H1 (cell line): ENCODE measurements around the gene PLA2G15. TPM values are rescaled to one million over a fixed set of nuclear protein-coding genes. Genes with fewer than 3 reads are reported as not detected.

Source experiments
- CBX8 ChIP-seq: fragments of 300-800, 300-1000 bp; sonication (generic); IDR thresholded peaks from 2 replicates; pipeline ENCODE4 v1.7.1; 2016; ENCODE audit warnings: low read depth, low read length, borderline replicate concordance
- CTBP2 ChIP-seq: IDR thresholded peaks from 2 replicates; pipeline ENCODE4 v1.7.0; 2011; ENCODE audit warnings: borderline replicate concordance, mild to moderate bottlenecking, moderate library complexity, mixed read lengths, low read length; ENCODE audit not compliant: insufficient read depth, insufficient read length
- EP300 ChIP-seq, 2 experiments: IDR thresholded peaks; 1 replicate in 1 of 2; 2 replicates in 1 of 2; pipeline ENCODE4 v1.6.1; 2011 to 2012; ENCODE audit warnings: low read depth in 2 of 2, low read length in 2 of 2, mild to moderate bottlenecking in 2 of 2, borderline replicate concordance in 1 of 2, inconsistent platforms in 1 of 2, moderate library complexity in 1 of 2
- HDAC2 ChIP-seq, 2 experiments: fragments of 300-600 bp in 1 of 2; sonication (generic) in 1 of 2; IDR thresholded peaks; 2 replicates each; pipeline ENCODE4 v1.6.1; 2011 to 2012; ENCODE audit warnings: low read depth in 2 of 2, low read length in 2 of 2, mild to moderate bottlenecking in 2 of 2, moderate library complexity in 2 of 2, borderline replicate concordance in 1 of 2, inconsistent platforms in 1 of 2
- NANOG ChIP-seq: IDR thresholded peaks from 2 replicates; pipeline ENCODE4 v1.6.1; 2011; ENCODE audit warnings: low read length, low read depth, mild to moderate bottlenecking, inconsistent platforms; ENCODE audit not compliant: insufficient read depth, poor library complexity, severe bottlenecking
- POLR2AphosphoS5 ChIP-seq: IDR thresholded peaks from 2 replicates; pipeline ENCODE4 v1.6.1; 2011; ENCODE audit warnings: low read depth, low read length
- POU5F1 ChIP-seq: IDR thresholded peaks from 2 replicates; pipeline ENCODE4 v1.6.1; 2011; ENCODE audit warnings: low read depth, mild to moderate bottlenecking, low read length, moderate library complexity
- SIN3A ChIP-seq, 2 experiments: IDR thresholded peaks in 1 of 2; conservative IDR thresholded peaks in 1 of 2; 2 replicates each; pipeline ENCODE4 v1.6.1; 2011 to 2012; ENCODE audit warnings: low read length in 2 of 2, improper control_type of control experiment in 1 of 2, low read depth in 1 of 2, mild to moderate bottlenecking in 1 of 2
- TAF1 ChIP-seq: IDR thresholded peaks from 2 replicates; pipeline ENCODE4 v1.6.1; 2011; ENCODE audit warnings: mild to moderate bottlenecking, low read depth, low read length
- polyA plus RNA-seq, 7 experiments: library from polyadenylated mRNA; depleted of rRNA in 3 of 7; stranded (reverse) in 5 of 7; unstranded in 2 of 7; fragments of >200 nt in 5 of 7; fragments of 200-250 nt in 2 of 7; gene quantifications; 1 replicate in 5 of 7; 2 replicates in 1 of 7; 4 replicates in 1 of 7; pipeline versions ENCODE4 v1.2.1 to v1.2.3, GENCODE V29; 2011 to 2013; ENCODE audit warnings: missing spikeins in 2 of 7, mixed read lengths in 2 of 7
- total RNA-seq: library from RNA; stranded (reverse); fragmentation: NEBNext Ultra II Directional; extraction: Animal tissue kit (Norgen Biotek cat#: 25700); gene quantifications from 2 replicates; pipeline ENCODE4 v1.2.1, GENCODE V29; 2021

The PLA2G15 gene
- total and polyA plus RNA-seq, 2 of the 8 experiments (the other 6 are each of a cell fraction or from before 2014, with no cell fraction given): 11.2 to 12.0 TPM

DNA sequence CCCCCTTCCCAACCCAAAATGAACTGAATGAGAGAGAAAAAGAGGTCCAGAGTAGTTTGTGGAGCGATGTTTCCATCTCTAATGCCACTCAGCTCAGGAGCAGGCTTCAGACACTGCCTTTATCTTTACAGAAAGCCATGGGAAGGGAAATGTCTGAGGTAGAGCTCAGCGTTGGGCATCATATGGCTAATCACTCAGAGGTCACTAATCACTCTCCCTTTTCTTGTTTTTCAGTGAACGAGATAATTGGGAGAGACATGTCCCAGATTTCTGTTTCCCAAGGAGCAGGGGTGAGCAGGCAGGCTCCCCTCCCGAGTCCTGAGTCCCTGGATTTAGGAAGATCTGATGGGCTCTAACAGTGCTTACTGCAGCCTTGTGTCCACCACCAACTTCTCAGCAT, 19.1 kb upstream of the PLA2G15 start (continued):
- TF ChIP-seq HDAC2 (IDR thresholded peaks at IDR 0.05; ENCODE audit: borderline replicate concordance in 1 of 2, low read depth in 2 of 2, low read length in 2 of 2) (no peak), SIN3A (conservative IDR thresholded peaks at IDR 0.05 in 1 of 2, IDR thresholded peaks at IDR 0.05 in 1 of 2; ENCODE audit: low read depth in 1 of 2, low read length in 2 of 2) (no peak), TAF1 (no peak), CBX8 (no peak), POU5F1 (no peak), POLR2AphosphoS5 (no peak), CTBP2 (no peak), NANOG (no peak), EP300 (IDR thresholded peaks at IDR 0.05; ENCODE audit: borderline replicate concordance in 1 of 2, low read depth in 2 of 2, low read length in 2 of 2) (no peak)
